NCI-H345 treated with DMSO at 0.1 percent for 48 hours (cell line): ENCODE results near the gene GYPC.
"Not testable (repeated sequence)": the region's sequence is repeated elsewhere in the genome, so short reads cannot be mapped to it uniquely, and the experiment has no call there.

Source experiments
- DNase-seq: peaks from one replicate; lab custom pipeline; 2025; ENCODE audit not compliant: unreplicated experiment; lab: John Stamatoyannopoulos, UW

GYPC gene, protein sequence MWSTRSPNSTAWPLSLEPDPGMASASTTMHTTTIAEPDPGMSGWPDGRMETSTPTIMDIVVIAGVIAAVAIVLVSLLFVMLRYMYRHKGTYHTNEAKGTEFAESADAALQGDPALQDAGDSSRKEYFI

DNA sequence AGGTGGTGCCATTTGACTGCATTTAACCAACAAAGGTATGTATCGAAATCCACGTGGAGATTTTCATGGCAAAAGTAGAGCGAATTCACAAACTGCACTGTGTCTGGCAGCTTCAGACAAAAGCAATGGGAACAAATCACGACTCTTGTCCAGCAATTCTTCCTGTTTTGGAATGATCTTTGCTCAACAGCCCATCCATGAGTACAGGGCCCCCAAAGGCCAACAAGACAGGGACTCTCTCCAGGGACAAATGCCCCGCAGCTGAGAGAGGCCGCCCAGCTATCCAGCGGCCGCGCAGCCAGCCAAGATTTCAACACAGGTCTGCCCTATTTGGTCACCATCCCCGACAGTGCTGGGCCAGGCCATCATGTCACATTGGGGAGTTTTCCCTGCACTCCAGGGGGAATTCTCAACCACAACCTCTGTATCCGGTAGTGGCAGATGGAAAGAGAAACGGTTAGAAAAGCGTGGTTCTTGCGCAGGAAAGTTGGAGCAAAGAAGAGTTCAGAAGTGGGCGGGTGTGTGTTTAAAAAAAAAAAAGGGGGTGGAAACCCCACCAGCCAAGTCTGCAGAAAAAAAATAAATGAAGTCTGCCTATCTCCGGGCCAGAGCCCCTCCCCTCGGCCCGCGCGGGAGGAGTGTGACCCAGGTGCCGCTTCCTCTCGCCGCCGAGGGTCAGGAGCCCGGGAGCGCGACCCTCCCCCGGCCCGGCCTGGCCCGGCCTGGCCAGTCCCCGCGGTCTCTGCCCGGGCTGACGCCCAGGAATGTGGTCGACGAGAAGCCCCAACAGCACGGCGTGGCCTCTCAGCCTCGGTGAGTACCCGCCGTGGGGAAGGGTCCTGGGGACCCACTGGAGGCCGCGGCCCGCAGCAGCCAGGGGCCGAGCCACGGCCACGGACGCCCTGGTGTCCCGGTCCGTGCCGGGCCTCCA lies at the start of gene GYPC:
Gene GYPC, plus strand, starts transcription at position 659 of the 931 bp plus-strand sequence. Its CDS starts 106 bp downstream, at position 765.
- DNase-seq, result no peak

DNA sequence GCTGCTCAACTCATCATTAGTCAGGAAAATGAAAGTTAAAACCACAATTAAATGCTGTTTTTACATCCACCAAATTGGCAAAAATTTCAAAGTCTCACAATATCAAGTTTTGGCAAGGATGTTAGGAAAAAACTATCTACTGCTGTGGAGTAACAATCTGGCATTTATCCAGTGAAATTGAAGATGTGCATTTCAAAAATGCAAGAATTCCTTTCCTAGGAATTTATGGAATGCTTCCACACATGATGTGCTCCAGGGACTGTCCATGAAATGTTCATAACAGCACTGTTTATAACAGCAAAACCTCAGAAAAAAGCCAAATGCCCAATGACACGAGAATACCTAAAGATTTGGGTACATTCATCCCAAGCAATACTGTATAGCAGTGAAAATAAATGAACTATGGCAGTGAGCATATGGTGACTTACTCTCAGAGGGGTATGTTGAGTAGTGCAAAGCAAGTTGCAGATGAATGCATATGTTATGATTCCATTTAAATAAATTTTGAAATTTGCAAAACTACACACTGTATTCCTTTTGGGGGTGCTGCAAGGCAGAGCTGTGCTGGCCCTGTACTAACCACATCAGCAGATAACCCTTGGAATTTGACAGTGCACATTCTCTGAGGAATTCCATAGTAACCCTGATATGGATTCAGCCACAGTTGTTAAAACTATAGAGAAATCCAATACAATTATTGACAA lies 41.3 kb upstream of the GYPC start:
- no peak for DNase-seq

DNA sequence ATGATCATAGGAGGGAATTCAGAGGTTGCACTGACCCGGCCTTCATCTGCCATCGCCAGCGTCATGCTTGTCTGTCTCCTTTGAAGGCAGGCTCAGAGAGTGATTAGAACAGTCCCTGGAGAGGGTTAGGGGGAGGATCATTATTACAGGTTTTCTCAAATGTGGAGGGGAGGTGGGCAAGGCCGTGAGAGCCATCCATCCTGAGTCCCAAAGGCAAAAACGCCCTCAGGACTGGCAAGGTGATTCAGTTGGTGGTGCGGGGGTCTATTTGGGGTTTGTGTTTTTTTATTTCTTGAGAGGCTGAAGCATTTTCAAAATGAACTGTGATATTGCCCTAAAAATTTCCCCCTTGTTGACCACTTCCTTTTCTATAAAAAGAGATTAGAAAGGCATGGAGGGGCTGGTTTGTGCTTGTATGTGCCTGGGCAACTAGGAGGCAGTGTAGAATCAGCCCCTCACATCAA lies 39.3 kb upstream of the GYPC start:
- no peak for DNase-seq

DNA sequence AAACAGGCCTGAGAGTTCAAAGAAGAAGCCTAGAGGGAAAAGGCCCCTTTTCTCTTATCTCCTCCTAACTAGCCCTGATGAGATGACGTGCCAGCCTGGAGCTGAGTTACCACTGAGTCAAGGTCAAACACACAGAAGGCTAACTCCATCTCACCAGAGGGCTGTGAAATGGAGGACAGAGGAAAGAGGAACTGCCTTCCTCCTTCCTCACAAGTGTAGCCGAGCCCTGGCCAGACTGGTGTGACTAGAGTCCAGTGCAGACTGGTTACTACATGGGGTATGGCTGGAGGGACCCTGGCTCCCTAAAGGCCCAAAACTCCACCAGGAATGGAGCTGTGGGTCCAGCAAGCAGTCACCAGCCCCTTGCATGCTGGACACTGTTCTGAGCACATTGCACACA lies 35.7 kb upstream of the GYPC start:
- DNase-seq, result no peak

DNA sequence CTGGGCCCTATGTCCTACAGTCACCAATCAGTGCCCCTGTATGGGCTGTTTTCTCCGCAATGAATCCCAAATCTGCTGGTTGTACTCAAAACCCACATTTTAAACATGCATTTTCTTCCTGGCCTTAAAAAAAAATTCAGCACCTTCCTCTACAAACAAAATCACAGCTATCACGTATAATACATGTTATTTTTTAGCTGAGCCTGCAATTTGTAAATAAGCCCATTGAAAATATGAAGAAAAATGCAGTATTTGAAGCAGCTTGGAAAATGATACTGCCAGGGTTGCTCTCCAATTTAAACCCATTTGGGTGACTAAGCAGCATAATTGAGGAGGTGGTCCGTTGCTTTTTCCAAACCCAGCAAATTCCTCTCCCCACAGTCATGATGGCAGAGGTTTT lies 33.0 kb upstream of the GYPC start:
- DNase-seq, result no peak

DNA sequence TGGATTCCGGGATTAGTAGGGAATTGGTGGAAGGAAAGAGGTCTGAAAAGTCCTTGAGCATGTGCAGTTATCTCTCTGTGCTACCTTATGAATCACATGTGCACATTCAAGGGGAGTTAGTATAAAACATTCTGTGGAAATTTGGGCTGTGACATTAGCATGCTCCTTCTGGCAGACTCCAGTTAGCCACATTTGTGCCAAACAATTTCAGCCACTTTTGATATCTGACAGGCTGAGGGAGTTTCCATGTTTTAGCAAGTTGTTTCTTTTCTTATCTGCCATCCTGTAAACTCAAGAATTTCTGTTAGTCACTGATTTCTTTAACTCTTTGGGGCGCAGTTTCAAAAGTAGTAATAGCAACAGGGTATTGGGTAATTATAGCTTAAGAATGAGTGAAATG lies 28.3 kb upstream of the GYPC start:
- DNase-seq, result no peak

DNA sequence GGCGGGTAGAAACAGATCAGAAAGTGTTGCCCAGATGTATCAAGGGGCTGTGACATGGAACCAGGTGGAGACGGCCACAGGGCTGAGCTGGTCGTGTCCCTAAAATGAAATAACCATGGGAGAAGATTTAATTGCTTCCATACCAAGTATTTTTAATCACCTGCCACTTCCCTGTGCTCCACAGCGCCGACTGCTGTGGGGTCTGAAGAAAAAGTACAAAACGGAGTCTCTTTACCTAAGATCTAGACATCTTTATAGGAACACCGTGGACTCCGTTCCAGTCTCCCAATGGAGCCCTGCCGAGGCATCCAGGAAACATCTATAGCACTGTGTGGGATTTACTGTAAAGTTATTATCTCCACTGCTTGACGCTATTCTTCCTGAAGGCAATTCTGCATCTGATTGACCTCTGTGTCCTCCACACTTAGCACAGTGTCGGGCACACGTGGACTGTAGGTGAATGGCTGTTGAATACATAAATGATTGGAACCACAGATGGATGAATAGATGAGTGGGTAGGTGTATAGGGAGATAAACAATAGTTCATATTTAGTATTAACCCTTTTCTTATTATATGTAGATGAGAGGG lies 21.6 kb upstream of the GYPC start:
- DNase-seq, result no peak

DNA sequence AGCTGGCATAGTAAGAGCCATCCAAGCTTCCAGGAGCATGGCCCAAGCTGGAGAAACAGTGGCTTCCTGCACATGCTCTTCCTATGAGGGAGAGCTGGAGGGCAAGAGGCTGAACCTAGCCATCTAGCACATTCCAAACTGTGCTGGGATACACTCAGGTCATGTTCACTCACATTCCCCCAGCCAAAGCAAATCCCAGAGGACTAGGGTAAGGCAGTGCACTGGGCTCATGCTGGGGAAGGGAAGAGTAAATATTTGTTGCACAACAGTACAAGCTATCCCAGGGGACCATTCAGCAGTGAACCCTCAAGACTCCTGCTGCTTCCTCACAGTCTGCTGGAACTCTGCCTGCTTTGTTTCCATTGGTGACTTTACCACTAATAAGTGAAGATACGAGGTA lies 20.7 kb upstream of the GYPC start:
- no peak for DNase-seq

DNA sequence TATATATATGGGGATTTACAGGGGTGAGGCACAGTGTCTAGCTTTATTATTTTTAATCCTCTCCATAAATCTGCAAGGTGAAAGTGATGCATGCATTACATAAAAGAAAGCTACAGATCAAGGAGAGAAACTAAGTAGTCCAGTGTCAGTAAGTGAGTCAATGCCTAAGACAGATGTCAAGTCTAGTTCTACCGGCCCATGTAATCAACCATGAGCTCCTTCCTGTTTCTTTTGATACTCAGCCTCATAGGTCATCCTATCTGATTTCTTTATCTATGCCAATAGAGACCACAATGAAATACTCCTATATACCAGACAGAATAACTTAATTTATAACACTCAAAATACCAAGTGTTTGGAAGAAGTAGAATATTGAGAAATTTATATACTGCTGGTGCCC lies 20.2 kb upstream of the GYPC start:
- no peak for DNase-seq

DNA sequence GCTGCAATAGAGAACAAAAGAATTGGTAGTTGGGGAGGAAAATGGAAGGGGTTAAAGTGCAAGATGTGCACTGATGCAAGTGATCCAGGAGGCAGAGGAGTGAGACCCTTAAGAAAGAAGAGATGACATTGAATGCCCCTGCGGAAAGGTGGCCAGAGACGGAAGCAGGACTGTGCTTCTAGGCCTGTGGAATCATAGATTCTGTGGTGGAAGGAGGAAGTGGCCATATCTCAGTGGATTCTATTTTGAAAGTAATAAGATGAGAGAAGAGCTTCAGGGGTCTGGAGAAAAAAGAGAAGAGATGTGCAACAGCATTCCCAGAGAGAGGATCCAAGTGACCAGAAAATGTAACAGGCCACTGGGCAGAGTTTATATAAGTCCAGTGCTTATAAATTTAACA lies 18.6 kb upstream of the GYPC start:
- no peak for DNase-seq

DNA sequence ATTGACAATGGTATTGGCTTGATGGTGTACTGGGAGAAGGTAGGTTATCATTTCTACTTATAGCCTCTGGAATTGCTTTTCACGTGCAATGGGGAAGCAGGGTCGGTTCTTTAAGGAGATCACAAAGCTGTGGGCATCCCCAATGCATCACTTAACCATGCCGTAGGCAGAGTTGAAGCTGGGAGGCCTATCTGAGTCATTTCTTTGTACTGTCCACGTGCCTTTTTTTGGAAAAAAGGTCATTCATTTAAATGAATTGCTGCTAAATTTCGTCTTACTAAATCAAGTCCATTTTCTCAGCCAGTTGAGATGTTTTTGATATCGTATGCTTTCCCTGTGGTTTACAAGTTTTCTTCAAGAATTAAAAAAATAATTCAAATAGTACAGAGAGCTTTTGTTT lies 17.2 kb upstream of the GYPC start:
- DNase-seq, result no peak

DNA sequence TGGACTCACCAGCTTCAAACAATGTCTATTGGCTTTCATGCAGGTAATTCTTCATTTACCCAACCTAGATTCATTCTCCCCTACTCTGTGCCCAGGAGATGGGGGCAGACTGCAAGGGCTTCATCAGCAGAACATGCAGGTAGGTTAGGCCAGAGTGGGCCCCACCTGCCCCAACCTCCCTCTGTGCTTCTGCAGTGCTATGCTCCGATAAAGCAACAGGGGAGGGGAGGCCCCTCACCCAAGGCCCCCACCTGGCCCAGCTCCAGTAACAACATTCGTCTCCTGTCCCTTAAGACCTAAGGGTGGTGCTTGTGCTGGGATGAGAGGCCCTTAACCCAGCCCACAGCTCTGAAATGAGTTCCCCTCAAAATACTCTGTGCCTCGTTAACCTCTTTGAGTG lies 16.7 kb upstream of the GYPC start:
- DNase-seq, result no peak

DNA sequence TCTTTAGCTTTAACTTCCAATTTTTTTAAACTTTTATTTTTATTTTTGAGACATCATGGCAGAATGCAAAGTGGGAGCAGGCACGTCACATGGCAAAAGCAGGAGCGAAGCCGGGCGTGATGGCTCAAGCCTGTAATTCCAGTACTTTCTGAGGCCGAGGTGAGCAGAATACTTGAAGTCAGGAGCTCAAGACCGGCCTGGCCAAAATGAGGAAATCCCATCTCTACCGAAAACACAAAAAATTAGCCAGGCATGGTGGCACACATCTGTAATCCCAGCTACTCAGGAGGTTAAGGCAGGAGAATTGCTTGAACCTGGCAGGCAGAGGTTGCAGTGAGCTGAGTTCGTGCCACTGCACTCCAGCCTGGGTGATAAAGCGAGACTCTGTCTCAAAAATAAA lies 14.7 kb upstream of the GYPC start:
- not testable (repeated sequence) for DNase-seq

DNA sequence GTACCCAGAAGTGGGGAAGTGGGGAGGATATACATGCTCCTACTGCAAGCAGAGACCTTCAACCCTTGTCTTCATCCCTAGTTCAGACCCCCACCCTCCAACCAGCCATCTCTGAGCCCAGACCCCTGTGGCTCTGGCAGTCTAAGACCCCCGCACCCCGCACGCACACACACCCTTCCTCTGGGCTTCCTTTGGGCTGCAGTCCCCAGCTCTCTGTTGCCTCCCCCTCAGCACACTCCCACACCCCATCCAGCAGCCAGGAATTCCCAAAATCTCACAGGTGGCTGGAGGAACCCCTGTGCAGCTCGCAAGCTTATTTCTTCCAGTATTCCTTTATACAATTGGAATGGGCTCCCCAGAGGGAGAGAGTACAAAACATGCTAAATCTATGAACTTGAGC lies 13.9 kb upstream of the GYPC start:
- no peak for DNase-seq

DNA sequence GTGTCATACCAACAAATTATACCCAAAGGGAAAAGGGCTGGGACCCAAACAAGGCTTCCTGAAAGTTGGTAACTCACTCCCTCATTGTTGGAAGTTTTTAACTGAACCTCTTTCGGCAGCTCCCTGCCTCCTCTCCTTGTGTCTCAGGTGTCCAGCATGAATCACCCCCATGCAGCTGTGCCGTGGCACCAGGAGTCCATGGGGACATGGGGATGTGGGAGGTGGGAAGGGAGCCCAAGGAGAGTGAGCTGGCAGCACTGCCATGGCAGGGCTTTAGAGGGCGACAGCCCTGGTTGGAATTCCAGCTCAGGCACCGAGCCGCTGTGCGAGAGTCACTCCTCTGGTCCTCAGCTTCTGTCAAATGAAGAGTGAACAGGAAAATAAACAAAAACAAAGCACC lies 12.5 kb upstream of the GYPC start:
- no peak for DNase-seq

DNA sequence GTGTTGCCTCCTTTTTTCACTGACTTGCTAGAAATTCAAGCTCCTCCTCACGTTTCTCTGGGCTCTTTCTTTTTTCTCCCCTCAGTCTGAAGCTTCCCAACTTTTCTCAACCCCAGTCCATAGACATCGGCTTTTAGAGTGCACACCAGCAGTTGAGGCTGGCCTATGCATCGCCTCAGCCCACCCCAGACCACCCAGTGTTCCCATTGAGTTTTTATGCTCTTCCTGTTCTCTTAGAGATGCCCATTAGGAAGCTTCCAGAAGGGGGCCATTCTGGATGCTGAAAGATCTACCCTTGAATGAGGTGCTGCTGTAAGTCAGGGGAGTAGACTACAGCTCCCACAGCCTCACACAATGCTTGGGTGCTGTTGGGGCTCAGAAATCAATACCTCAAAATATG lies 12.0 kb upstream of the GYPC start:
- no peak for DNase-seq

DNA sequence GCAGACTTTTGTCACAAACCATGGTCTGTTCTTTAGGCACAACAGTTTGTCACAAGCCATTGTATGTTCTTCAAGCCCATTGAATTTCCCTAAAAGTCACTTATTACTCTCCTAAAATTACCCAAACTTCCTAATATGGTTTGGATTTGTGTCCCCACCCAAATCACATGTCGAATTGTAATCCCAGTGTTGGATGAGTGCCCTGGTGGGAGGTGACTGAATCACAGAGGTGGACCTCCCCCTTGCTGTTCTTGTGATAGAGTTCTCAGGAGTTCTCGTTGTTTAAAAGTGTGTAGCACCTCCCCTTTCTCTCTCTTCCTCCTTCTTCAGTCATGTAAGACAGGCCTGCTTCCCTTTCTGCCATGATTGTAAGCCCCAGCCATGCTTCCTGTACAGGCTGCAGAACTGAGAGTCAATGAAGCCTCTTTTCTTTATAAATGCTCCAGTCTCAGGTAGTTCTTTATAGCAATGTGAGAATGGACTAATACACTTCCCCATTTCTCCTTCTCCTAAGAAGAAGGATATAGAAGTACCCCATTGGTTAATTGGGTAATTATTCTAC lies 11.2 kb upstream of the GYPC start:
- no peak for DNase-seq

DNA sequence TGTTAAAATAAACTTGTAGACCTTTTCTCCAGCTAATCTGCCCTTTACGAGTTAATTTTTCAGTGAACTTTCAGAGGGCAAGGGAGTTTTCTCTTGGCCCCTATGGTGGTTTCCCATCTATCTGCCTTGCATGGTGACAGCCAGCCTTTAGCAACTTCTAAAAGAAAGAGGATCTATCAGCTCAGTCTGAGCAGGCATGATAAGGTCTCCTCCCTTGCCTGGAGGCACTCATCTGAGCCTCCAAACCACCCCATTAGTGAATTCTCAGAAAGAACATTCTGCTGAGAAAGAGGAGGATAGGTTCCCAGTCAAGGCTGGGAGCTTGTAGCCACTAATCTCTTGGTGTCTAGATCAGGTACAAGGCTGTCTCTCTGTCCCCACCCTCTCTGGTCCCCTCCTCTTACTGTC lies 10.7 kb upstream of the GYPC start:
- DNase-seq, result no peak

DNA sequence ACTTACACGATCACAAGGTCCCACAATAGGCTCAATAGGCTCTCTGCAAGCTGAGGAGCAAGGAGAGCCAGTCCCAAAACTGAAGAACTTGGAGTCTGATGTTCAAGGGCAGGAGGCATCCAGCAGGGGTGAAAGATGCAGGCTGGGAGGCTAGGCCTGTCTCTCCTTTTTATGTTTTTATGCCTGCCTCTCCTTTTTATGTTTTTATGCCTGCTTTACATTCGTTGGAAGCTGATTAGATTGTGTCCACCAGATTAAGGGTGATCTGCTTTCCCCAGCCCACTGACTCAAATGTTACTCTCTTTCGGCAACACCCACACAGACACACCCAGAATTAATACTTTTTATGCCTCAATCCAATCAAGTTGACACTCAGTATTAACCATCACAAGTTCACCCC lies 9.9 kb upstream of the GYPC start:
- no peak for DNase-seq

DNA sequence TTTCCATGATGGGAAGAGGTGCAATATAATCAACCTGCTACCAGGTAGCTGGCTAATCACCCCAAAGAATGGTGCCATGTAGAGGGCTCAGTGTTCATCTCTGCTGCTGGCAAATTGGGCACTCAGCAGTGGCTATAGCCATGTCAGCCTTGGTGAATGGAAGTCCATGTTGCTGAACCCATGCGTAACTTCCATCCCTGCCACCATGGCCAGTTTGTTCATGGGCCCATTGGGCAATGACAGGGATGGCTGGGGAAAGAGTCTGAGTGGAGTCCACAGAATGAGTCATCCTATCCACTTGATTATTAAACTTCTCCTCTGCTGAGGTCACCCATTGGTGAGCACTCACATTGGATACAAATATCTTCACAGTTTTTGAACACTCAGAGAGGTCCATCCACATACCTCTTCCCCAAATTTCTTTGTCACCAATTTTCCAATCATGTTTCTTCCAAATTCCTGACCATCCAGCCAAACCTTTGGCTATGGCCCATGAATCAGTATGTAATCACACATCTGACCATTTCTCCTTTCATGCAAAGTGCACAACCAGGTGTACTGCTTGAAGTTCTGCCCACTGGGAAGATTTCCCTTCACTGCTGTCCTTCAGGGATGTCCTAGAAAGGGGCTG lies 8.1 kb upstream of the GYPC start:
- DNase-seq, result not testable (repeated sequence)

DNA sequence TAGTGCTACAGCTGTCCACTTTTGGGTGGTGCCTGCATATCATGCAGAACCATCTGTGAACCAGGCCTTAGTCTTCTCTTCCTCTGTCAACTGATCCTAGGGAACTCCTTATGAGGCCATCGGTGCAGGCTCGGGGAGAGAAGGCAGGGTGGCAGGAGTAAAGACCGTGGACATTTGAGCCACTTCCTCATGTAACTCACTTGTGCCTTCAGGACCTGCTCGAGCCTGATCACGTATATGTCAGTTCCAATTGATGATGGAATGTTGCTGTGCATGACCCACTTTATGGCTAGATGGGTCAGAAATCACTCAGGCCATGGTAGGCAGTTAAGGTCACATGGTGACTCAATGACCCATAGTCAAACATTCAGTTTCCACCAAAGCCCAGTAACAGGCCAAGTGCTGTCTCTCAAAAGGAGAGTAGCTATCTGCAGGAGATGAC lies 7.6 kb upstream of the GYPC start:
- not testable (repeated sequence) for DNase-seq
